ENCODE measurements around the gene SUN2. TPM values are rescaled to one million over a fixed set of nuclear protein-coding genes. Genes with fewer than 3 reads are reported as not detected.

Gene SUN2
- total and polyA plus RNA-seq, 2 of the 4 experiments (the other 2 are of a cell fraction): 27.8 to 50.0 TPM

DNA sequence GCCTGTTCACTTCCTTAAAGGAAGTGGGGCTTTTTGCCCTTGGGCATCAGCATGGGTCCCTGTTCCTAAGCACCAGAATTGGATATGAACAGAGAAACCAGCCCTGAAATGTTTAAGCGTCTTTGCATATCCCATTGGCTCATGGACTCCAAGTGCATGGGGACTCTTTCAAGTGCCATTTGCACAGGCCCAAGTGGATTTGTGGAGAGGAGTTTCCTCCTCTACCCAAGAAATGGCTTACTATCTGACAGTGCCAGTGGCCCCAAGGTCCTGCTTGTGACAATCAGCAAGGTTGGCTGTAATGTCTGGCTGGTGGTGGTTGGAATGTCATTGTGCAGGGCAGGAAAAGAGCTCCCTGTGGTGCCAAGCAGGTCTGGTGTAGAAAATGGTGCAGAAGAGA is 70.0 kb downstream of the SUN2 start:
- dilution Hi-C loops (cut with HindIII; ENCODE audit: low sequenced_read_pairs, unreplicated experiment): no loop called here

More for the DNA sequence above, 70.0 kb downstream of the SUN2 start:
- no CpG with 5 or more reads among the region's 1 CpG for WGBS, 2 experiments (ENCODE audit: extremely low coverage in 2 of 2, insufficient read length in 1 of 2)
- no peak overlapping the region for H4K5ac ChIP-seq (ENCODE audit: low read depth, low read length)
- H3K4me3 ChIP-seq (ENCODE audit: insufficient read depth, low read depth, low read length): no peak overlapping the region
- intact Hi-C loops (cut with micrococcal nuclease) (no loop called here), in situ Hi-C loops (cut with MboI; ENCODE audit: low sequenced_read_pairs) (no loop called here)
- no peak overlapping the region for H3K14ac ChIP-seq (replicated peaks; ENCODE audit: low read depth, low read length)
- ATAC-seq (ENCODE audit: low read depth) (no peak), DNase-seq (no peak)
- no peak overlapping the region for H4K8ac ChIP-seq (ENCODE audit: low read depth in 2 of 2, low read length in 2 of 2)
- H3K27ac ChIP-seq (ENCODE audit: insufficient read depth, low read length): no peak overlapping the region
- no peak overlapping the region for H3K18ac ChIP-seq (ENCODE audit: low read depth, low read length)
- no peak overlapping the region for H2BK20ac ChIP-seq (ENCODE audit: low read depth, low read length)
- peaks cover 49% of the 10 kb centered on the region for H3K36me3 ChIP-seq (ENCODE audit: control insufficient read depth, insufficient read depth, low read length)
- no peak overlapping the region for H2AFZ ChIP-seq (replicated peaks; ENCODE audit: low read length, poor library complexity)
- H2BK120ac ChIP-seq (ENCODE audit: low read depth, low read length): no peak overlapping the region
- H2BK5ac ChIP-seq (ENCODE audit: low read depth, low read length, poor library complexity, severe bottlenecking): no peak overlapping the region
- no peaks in the 10 kb centered on the region for H3K9me3 ChIP-seq (ENCODE audit: control insufficient read depth, insufficient read depth, low read length)
- H2AK5ac ChIP-seq (ENCODE audit: low read depth, low read length): no peak overlapping the region
- H3K23ac ChIP-seq (ENCODE audit: low read depth, low read length): no peak overlapping the region
- no peak overlapping the region for H3K4me2 ChIP-seq (ENCODE audit: low read depth, low read length)
- no peak overlapping the region for H4K91ac ChIP-seq (ENCODE audit: insufficient read depth, low read depth, low read length)
- peaks cover 4% of the 10 kb centered on the region; the same call in 1 of the 2 replicates for H3K9me1 ChIP-seq (ENCODE audit: insufficient read depth, low read length)
- H3K9ac ChIP-seq (ENCODE audit: low read depth, low read length): no peak overlapping the region
- no peak overlapping the region for H3K56ac ChIP-seq (ENCODE audit: extremely low read depth, insufficient read depth, low read length)
- H3K79me1 ChIP-seq (ENCODE audit: low read depth in 1 of 2, low read length in 2 of 2): peaks cover 30 to 55% of the 10 kb centered on the region in 2 experiments
- CTCF ChIA-PET: no interaction called here
- peaks cover 4% of the 10 kb centered on the region; the same call in 1 of the 2 replicates for H4K20me1 ChIP-seq (ENCODE audit: insufficient read depth, low read length)
- no TSS peak for BruUV-seq (replicated peaks)
- H2BK15ac ChIP-seq (ENCODE audit: low read depth, low read length): no peak overlapping the region
- H2AK9ac ChIP-seq (replicated peaks; ENCODE audit: low read depth, low read length, poor library complexity): no peak overlapping the region
- no peak overlapping the region for H3K4ac ChIP-seq (ENCODE audit: low read depth, low read length)
- no peaks in the 10 kb centered on the region for H3K27me3 ChIP-seq (ENCODE audit: control insufficient read depth, insufficient read depth, low read length)
- POLR2A ChIA-PET (ENCODE audit: unreplicated experiment): no interaction called here
- no peaks in the 10 kb centered on the region; the same call in 1 of the 2 replicates for H3K4me1 ChIP-seq (ENCODE audit: control insufficient read depth, insufficient read depth, low read length)
- no peak for TF ChIP-seq NFE2L2 (IDR thresholded peaks at IDR 0.05; ENCODE audit: low read depth, low read length)
- TF ChIP-seq POLR2A (IDR thresholded peaks at IDR 0.05; ENCODE audit: low read depth, low read length): no peak
- TF ChIP-seq MAFK (IDR thresholded peaks at IDR 0.05; ENCODE audit: low read depth, low read length): no peak
- no peak for TF ChIP-seq BHLHE40 (IDR thresholded peaks at IDR 0.05; ENCODE audit: low read depth, low read length)
- TF ChIP-seq RAD21 (IDR thresholded peaks at IDR 0.05; ENCODE audit: low read length): no peak
- TF ChIP-seq CEBPB (IDR thresholded peaks at IDR 0.05; ENCODE audit: low read depth, low read length): no peak
- TF ChIP-seq, protein P1, sequence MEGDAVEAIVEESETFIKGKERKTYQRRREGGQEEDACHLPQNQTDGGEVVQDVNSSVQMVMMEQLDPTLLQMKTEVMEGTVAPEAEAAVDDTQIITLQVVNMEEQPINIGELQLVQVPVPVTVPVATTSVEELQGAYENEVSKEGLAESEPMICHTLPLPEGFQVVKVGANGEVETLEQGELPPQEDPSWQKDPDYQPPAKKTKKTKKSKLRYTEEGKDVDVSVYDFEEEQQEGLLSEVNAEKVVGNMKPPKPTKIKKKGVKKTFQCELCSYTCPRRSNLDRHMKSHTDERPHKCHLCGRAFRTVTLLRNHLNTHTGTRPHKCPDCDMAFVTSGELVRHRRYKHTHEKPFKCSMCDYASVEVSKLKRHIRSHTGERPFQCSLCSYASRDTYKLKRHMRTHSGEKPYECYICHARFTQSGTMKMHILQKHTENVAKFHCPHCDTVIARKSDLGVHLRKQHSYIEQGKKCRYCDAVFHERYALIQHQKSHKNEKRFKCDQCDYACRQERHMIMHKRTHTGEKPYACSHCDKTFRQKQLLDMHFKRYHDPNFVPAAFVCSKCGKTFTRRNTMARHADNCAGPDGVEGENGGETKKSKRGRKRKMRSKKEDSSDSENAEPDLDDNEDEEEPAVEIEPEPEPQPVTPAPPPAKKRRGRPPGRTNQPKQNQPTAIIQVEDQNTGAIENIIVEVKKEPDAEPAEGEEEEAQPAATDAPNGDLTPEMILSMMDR (conservative IDR thresholded peaks at IDR 0.05; ENCODE audit: low read depth, low read length): no peak
- no peak for TF ChIP-seq FOS (IDR thresholded peaks at IDR 0.05; ENCODE audit: low read depth, low read length)
- TF ChIP-seq, protein P2, sequence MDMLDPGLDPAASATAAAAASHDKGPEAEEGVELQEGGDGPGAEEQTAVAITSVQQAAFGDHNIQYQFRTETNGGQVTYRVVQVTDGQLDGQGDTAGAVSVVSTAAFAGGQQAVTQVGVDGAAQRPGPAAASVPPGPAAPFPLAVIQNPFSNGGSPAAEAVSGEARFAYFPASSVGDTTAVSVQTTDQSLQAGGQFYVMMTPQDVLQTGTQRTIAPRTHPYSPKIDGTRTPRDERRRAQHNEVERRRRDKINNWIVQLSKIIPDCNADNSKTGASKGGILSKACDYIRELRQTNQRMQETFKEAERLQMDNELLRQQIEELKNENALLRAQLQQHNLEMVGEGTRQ (IDR thresholded peaks at IDR 0.05; ENCODE audit: low read depth, low read length): no peak
- no peak for TF ChIP-seq MAZ (IDR thresholded peaks at IDR 0.05; ENCODE audit: borderline replicate concordance, low read depth, low read length)
- TF ChIP-seq MXI1 (IDR thresholded peaks at IDR 0.05; ENCODE audit: borderline replicate concordance, low read depth, low read length): no peak
